Heart left ventricle (tissue), 13 donors: ENCODE data around the gene ITGB1BP1.

Source experiments
- POLR2A ChIP-seq, 2 donors: fragments of 450-650 bp; IDR thresholded peaks; one replicate each; pipeline ENCODE4 v1.6.1; 2017; ENCODE audit warnings: antibody characterized with exemption in 2 of 2, mild to moderate bottlenecking in 2 of 2, moderate library complexity in 2 of 2
- TF ChIP-seq, protein P1 (sequence below), 12 donors: fragments of 200-600 bp; sonication (generic) in 4 of 12; IDR thresholded peaks; one replicate each; pipeline versions ENCODE4 v1.5.0 to v1.8.0; 2018 to 2022; ENCODE audit warnings: antibody characterized with exemption in 12 of 12, mild to moderate bottlenecking in 5 of 12
- donor health status: ischemic (EF 13 %, LVEDD 7.1; RV severe dilation, severe dysfunction).
- donor health status: DM: no; HTN: yes; CAD: no.
- donor health status: DM: no; HTN: no; CAD: no.
- donor health status: ischemic (EF 25% LVEDD 6.9; RV normal size, moderate dysfunction).
- donor health status: ischemic (EF 25% LVEDD 5.7; RV mildly dilated, moderate dysfunction).
- donor health status: ischemic (EF 35%, LVEDD 5.7; RV mildly dilated, moderate dysfunction).
- donor health status: nonischemic (EF 11% LVEDD 7.7; RV severe dilation, severe dysfunction).
- donor health status: DM: yes; HTN: yes; CAD: no.
- donor health status: PGD.
- donor health status: ischemic (EF 29% LVEDD 5.4; RV normal size, mild dysfunction).
- donor health status: nonischemic (EF 23%, LVEDD 6.1; RV moderate dilation, normal function).

DNA sequence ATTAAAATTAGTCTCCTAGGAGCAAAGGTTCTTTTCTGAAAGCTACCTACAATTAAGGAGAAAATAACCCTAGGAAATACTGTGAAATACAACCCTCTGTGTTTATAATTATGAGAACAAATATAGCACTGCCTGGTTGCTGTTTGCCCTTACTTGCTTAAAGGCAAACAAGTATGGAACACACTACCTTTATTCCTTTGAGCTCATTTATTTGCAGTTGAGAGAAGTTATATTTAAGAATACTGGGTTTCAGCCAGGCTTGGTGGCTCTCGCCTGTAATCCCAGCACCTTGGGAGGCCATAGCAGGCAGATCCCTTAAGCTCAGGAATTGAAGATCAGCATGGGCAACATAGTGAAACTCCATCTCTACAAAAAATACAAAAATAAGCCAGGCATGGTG is 27.9 kb upstream of the ITGB1BP1 start:
- TF ChIP-seq, protein P1, sequence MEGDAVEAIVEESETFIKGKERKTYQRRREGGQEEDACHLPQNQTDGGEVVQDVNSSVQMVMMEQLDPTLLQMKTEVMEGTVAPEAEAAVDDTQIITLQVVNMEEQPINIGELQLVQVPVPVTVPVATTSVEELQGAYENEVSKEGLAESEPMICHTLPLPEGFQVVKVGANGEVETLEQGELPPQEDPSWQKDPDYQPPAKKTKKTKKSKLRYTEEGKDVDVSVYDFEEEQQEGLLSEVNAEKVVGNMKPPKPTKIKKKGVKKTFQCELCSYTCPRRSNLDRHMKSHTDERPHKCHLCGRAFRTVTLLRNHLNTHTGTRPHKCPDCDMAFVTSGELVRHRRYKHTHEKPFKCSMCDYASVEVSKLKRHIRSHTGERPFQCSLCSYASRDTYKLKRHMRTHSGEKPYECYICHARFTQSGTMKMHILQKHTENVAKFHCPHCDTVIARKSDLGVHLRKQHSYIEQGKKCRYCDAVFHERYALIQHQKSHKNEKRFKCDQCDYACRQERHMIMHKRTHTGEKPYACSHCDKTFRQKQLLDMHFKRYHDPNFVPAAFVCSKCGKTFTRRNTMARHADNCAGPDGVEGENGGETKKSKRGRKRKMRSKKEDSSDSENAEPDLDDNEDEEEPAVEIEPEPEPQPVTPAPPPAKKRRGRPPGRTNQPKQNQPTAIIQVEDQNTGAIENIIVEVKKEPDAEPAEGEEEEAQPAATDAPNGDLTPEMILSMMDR (IDR thresholded peaks at IDR 0.05) = no peak
- TF ChIP-seq POLR2A (IDR thresholded peaks at IDR 0.05) = no peak
